HEK293 (cell line): ENCODE results near the gene CORO7.

Source experiments
- ZNF121 ChIP-seq: fragments of 450-650 bp; formaldehyde crosslinking; IDR thresholded peaks from 2 replicates; pipeline ENCODE4 v1.5.1; 2016; ENCODE audit warnings: missing biosample characterization, missing genetic modification characterization
- ZSCAN30 ChIP-seq: fragments of 450-650 bp; IDR thresholded peaks from 2 replicates; pipeline ENCODE4 v1.5.1; 2018; ENCODE audit warnings: missing biosample characterization, mild to moderate bottlenecking, missing genetic modification characterization, moderate library complexity

GRCh38 chr16:4437366-4437765 lies 21.0 kb upstream of the CORO7 start:
- TF ChIP-seq ZSCAN30 (no peak), ZNF121 (no peak)
